ENCODE results near the gene SGPP2. TPM values are rescaled to one million over a fixed set of nuclear protein-coding genes. Genes with fewer than 3 reads are reported as not detected.

Gene SGPP2, protein sequence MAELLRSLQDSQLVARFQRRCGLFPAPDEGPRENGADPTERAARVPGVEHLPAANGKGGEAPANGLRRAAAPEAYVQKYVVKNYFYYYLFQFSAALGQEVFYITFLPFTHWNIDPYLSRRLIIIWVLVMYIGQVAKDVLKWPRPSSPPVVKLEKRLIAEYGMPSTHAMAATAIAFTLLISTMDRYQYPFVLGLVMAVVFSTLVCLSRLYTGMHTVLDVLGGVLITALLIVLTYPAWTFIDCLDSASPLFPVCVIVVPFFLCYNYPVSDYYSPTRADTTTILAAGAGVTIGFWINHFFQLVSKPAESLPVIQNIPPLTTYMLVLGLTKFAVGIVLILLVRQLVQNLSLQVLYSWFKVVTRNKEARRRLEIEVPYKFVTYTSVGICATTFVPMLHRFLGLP
- 1.6 TPM for polyA plus RNA-seq (2013)

DNA sequence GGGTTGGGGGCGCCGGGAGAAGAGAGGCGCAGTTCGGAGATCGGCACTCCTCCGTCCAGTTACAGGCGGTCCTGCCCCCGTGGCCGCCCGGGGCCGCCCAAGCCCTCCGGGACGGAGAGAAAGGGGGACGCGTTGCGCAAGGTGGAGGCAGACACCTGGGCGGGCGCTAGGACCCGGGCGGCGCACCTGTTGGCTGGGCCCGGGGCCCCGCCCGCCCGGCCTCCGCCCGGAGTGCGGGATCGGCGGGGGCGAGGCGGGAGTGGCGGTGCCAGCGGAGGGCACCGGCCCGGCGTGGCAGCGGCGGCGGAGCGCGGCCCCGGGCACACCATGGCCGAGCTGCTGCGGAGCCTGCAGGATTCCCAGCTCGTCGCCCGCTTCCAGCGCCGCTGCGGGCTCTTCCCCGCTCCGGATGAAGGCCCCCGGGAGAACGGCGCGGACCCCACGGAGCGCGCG, at the start of gene SGPP2:
Gene SGPP2, plus strand, starts transcription at position 268 of the 453 bp plus-strand sequence. Its CDS starts 60 bp downstream, at position 328.
- no peak for DNase-seq
- Histone ChIP-seq H3K36me3 (ENCODE audit: control insufficient read depth in 4 of 4, insufficient read depth in 4 of 4, low read length in 3 of 4) (no peaks in the 10 kb centered on the region), H3K9me3 (ENCODE audit: control extremely low read depth in 1 of 5, control insufficient read depth in 4 of 5, insufficient read depth in 2 of 5, low read depth in 1 of 5, low read length in 4 of 5) (no peaks in the 10 kb centered on the region), H3K27me3 (replicated peaks in 2 of 5; ENCODE audit: control insufficient read depth in 4 of 5, insufficient read depth in 5 of 5, low read length in 4 of 5) (peaks cover 21 to 55% (median 31%) of the 10 kb centered on the region in 5 experiments), H3K4me1 (ENCODE audit: control extremely low read depth in 1 of 4, control insufficient read depth in 4 of 4, insufficient read depth in 4 of 4, low read length in 3 of 4) (peaks cover 9 to 37% (median 17%) of the 10 kb centered on the region in 4 experiments), H3K27ac (ENCODE audit: insufficient read depth in 1 of 2, low read depth in 1 of 2, low read length in 2 of 2, poor library complexity in 1 of 2, severe bottlenecking in 2 of 2) (no peak within 1 kb of the TSS), H3K4me3 (ENCODE audit: control insufficient read depth in 1 of 7, extremely low read depth in 1 of 7, insufficient read depth in 4 of 7, low read depth in 2 of 7, low read length in 6 of 7) (peak within 1 kb of the TSS in 6 of 7 experiments; percentile 22 to 72 (median 51))
- ChIA-PET POLR2A (no interaction called here), CTCF (no interaction called here)
- under 1% methylated on average over 57 of the region's 61 CpGs for WGBS (ENCODE audit: insufficient coverage)

DNA sequence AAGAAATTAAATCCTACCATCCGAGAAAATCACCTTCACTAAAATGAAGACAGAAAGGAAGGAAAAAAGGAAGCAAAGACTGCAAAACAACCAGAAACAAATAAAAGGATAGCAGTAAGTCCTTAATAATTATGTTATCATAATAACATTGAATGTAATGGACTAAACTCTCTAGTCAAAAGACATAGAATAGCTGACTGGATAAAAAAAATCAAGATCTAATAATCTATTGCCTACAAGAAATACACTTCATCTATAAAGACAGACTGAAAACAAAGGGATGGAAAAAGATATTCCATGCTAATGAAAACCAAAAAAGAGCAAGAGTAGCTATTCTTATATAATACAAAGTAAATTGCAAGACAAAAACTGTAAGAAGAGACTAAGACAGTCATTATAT, 48.5 kb upstream of the SGPP2 start:
- Histone ChIP-seq H3K4me3 (ENCODE audit: control insufficient read depth in 1 of 7, extremely low read depth in 1 of 7, insufficient read depth in 4 of 7, low read depth in 2 of 7, low read length in 6 of 7) (no peak overlapping the region), H3K4me1 (ENCODE audit: control extremely low read depth in 1 of 4, control insufficient read depth in 4 of 4, insufficient read depth in 4 of 4, low read length in 3 of 4) (no peaks in the 10 kb centered on the region), H3K9me3 (ENCODE audit: control extremely low read depth in 1 of 5, control insufficient read depth in 4 of 5, insufficient read depth in 2 of 5, low read depth in 1 of 5, low read length in 4 of 5) (peaks cover 0 to 11% (median 5%) of the 10 kb centered on the region in 5 experiments), H3K27ac (ENCODE audit: insufficient read depth in 1 of 2, low read depth in 1 of 2, low read length in 2 of 2, poor library complexity in 1 of 2, severe bottlenecking in 2 of 2) (no peak overlapping the region), H3K36me3 (ENCODE audit: control insufficient read depth in 4 of 4, insufficient read depth in 4 of 4, low read length in 3 of 4) (no peaks in the 10 kb centered on the region), H3K27me3 (replicated peaks in 2 of 5; ENCODE audit: control insufficient read depth in 4 of 5, insufficient read depth in 5 of 5, low read length in 4 of 5) (no peaks in the 10 kb centered on the region)
- no CpG with 5 or more reads among the region's 1 CpG for WGBS (ENCODE audit: insufficient coverage)
- ChIA-PET POLR2A (interaction anchor here (0.7 kb wide), 1 partner anchor 14 kb away, joined by 4 read pairs; no protein-coding TSS in a partner anchor), CTCF (no interaction called here)
- no peak for DNase-seq

DNA sequence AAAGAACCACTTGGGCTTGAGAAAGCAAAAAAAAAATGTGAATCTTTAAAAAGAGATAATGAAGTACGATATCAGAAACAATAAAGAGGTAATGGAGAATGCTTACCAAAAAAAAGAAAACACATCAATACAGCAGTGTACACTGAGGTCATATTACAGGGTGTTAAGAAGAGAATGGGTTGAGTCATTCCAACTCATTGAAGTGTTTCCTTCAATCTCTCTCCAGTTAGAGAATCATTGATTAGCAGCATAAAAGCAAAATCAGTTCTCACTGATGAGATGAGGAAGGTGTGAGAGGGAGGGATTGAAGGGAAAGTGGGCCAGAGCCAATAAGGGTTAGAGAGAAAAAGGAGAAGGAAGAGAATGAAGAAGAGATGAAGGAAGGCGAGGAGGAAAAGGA, 43.9 kb upstream of the SGPP2 start:
- no peak for DNase-seq
- CTCF ChIA-PET: no interaction called here
- no peak overlapping the region for H3K27ac ChIP-seq (ENCODE audit: insufficient read depth in 1 of 2, low read depth in 1 of 2, low read length in 2 of 2, poor library complexity in 1 of 2, severe bottlenecking in 2 of 2)
- POLR2A ChIA-PET: no interaction called here
- H3K4me1 ChIP-seq (ENCODE audit: control extremely low read depth in 1 of 4, control insufficient read depth in 4 of 4, insufficient read depth in 4 of 4, low read length in 3 of 4): no peaks in the 10 kb centered on the region
- no peak overlapping the region for H3K4me3 ChIP-seq (ENCODE audit: control insufficient read depth in 1 of 7, extremely low read depth in 1 of 7, insufficient read depth in 4 of 7, low read depth in 2 of 7, low read length in 6 of 7)
- H3K9me3 ChIP-seq (ENCODE audit: control extremely low read depth in 1 of 5, control insufficient read depth in 4 of 5, insufficient read depth in 2 of 5, low read depth in 1 of 5, low read length in 4 of 5): no peaks in the 10 kb centered on the region
- no peaks in the 10 kb centered on the region for H3K27me3 ChIP-seq (replicated peaks in 2 of 5; ENCODE audit: control insufficient read depth in 4 of 5, insufficient read depth in 5 of 5, low read length in 4 of 5)
- no peaks in the 10 kb centered on the region for H3K36me3 ChIP-seq (ENCODE audit: control insufficient read depth in 4 of 4, insufficient read depth in 4 of 4, low read length in 3 of 4)
- no CpG with 5 or more reads among the region's 2 CpGs for WGBS (ENCODE audit: insufficient coverage)

DNA sequence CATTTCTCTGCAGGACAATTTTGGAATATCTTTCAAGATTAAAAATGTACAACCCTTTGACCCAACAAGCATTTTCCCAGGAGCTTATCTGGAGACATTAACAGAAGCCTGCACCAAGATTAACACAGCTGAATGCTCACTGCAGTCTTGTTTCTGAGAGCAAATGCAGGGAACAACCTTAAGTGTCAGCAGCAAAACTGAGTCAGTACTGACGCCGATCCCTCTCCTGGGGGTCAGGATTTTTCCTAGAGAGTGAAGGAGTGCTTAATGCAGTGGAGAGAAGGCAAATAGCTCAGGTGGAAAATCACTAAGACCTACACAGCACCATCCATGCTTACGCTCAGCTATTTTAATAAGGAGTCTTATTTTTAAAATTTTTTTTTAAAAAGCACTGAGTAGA, 42.8 kb upstream of the SGPP2 start:
- H3K27me3 ChIP-seq (replicated peaks in 2 of 5; ENCODE audit: control insufficient read depth in 4 of 5, insufficient read depth in 5 of 5, low read length in 4 of 5): no peaks in the 10 kb centered on the region
- CTCF ChIA-PET: no interaction called here
- H3K4me1 ChIP-seq (ENCODE audit: control extremely low read depth in 1 of 4, control insufficient read depth in 4 of 4, insufficient read depth in 4 of 4, low read length in 3 of 4): no peaks in the 10 kb centered on the region
- no CpG with 5 or more reads among the region's 3 CpGs for WGBS (ENCODE audit: insufficient coverage)
- DNase-seq: no peak
- POLR2A ChIA-PET: no interaction called here
- no peak overlapping the region for H3K27ac ChIP-seq (ENCODE audit: insufficient read depth in 1 of 2, low read depth in 1 of 2, low read length in 2 of 2, poor library complexity in 1 of 2, severe bottlenecking in 2 of 2)
- no peaks in the 10 kb centered on the region for H3K36me3 ChIP-seq (ENCODE audit: control insufficient read depth in 4 of 4, insufficient read depth in 4 of 4, low read length in 3 of 4)
- no peaks in the 10 kb centered on the region for H3K9me3 ChIP-seq (ENCODE audit: control extremely low read depth in 1 of 5, control insufficient read depth in 4 of 5, insufficient read depth in 2 of 5, low read depth in 1 of 5, low read length in 4 of 5)
- no peak overlapping the region for H3K4me3 ChIP-seq (ENCODE audit: control insufficient read depth in 1 of 7, extremely low read depth in 1 of 7, insufficient read depth in 4 of 7, low read depth in 2 of 7, low read length in 6 of 7)

DNA sequence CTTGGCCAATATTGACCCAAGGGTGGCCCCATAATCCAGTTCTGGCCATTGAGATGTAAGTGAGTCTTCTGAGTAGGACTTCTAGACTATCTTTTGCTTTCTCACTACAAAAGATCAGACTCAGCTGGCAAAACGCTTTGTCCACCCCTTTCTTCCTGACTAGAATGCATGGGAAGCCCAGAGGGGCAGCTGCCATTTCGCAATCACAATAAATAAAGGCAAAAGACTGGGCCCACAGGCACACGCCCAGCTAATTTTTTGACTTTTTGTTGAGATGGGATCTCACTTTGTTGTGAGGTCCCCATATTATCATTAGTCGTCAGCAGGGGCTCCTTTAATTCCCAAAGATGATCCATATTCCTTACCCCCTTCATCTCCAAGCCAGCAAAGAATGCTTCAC, 41.1 kb upstream of the SGPP2 start:
- 90% methylated on average over 2 of the region's 4 CpGs for WGBS (ENCODE audit: insufficient coverage)
- no peaks in the 10 kb centered on the region for H3K4me1 ChIP-seq (ENCODE audit: control extremely low read depth in 1 of 4, control insufficient read depth in 4 of 4, insufficient read depth in 4 of 4, low read length in 3 of 4)
- H3K9me3 ChIP-seq (ENCODE audit: control extremely low read depth in 1 of 5, control insufficient read depth in 4 of 5, insufficient read depth in 2 of 5, low read depth in 1 of 5, low read length in 4 of 5): no peaks in the 10 kb centered on the region
- H3K27me3 ChIP-seq (replicated peaks in 2 of 5; ENCODE audit: control insufficient read depth in 4 of 5, insufficient read depth in 5 of 5, low read length in 4 of 5): no peaks in the 10 kb centered on the region
- H3K4me3 ChIP-seq (ENCODE audit: control insufficient read depth in 1 of 7, extremely low read depth in 1 of 7, insufficient read depth in 4 of 7, low read depth in 2 of 7, low read length in 6 of 7): no peak overlapping the region
- H3K27ac ChIP-seq (ENCODE audit: insufficient read depth in 1 of 2, low read depth in 1 of 2, low read length in 2 of 2, poor library complexity in 1 of 2, severe bottlenecking in 2 of 2): no peak overlapping the region
- no peaks in the 10 kb centered on the region for H3K36me3 ChIP-seq (ENCODE audit: control insufficient read depth in 4 of 4, insufficient read depth in 4 of 4, low read length in 3 of 4)
- ChIA-PET CTCF (no interaction called here), POLR2A (no interaction called here)
- DNase-seq: no peak

DNA sequence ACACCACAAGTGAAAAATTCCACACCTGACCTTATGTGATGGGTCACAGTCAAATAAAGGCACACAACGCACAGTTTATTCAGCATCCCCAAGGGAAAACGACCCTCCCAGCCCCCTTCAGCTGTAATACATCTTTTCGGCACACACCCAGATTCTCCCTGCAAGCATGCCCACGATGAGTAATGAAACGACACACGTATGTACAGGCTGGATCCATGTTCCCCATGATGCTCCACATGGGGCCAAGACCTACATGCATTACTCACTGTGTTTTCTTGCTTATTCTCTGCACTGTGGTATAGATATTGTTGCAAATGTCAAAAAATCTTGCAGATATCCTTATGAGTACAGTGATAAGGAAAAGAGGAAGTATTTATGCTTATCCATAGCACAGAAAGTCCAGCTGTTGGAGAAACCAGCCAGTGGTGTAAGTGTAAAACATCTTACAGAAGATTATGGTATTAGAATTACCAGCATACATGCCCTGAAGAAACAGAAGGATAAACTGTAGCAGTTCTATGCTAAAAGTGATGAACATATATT, 32.5 kb upstream of the SGPP2 start:
- H3K27ac ChIP-seq (ENCODE audit: insufficient read depth in 1 of 2, low read depth in 1 of 2, low read length in 2 of 2, poor library complexity in 1 of 2, severe bottlenecking in 2 of 2): no peak overlapping the region
- POLR2A ChIA-PET: no interaction called here
- no peak overlapping the region for H3K4me3 ChIP-seq (ENCODE audit: control insufficient read depth in 1 of 7, extremely low read depth in 1 of 7, insufficient read depth in 4 of 7, low read depth in 2 of 7, low read length in 6 of 7)
- H3K9me3 ChIP-seq (ENCODE audit: control extremely low read depth in 1 of 5, control insufficient read depth in 4 of 5, insufficient read depth in 2 of 5, low read depth in 1 of 5, low read length in 4 of 5): no peaks in the 10 kb centered on the region
- peak; percentile 24 to 85 (median 77) for DNase-seq
- 57% methylated on average over 5 of the region's 6 CpGs for WGBS (ENCODE audit: insufficient coverage)
- peaks cover 2 to 6% (median 3%) of the 10 kb centered on the region in 4 experiments for H3K4me1 ChIP-seq (ENCODE audit: control extremely low read depth in 1 of 4, control insufficient read depth in 4 of 4, insufficient read depth in 4 of 4, low read length in 3 of 4)
- CTCF ChIA-PET: no interaction called here
- no peaks in the 10 kb centered on the region for H3K36me3 ChIP-seq (ENCODE audit: control insufficient read depth in 4 of 4, insufficient read depth in 4 of 4, low read length in 3 of 4)
- no peaks in the 10 kb centered on the region for H3K27me3 ChIP-seq (replicated peaks in 2 of 5; ENCODE audit: control insufficient read depth in 4 of 5, insufficient read depth in 5 of 5, low read length in 4 of 5)

DNA sequence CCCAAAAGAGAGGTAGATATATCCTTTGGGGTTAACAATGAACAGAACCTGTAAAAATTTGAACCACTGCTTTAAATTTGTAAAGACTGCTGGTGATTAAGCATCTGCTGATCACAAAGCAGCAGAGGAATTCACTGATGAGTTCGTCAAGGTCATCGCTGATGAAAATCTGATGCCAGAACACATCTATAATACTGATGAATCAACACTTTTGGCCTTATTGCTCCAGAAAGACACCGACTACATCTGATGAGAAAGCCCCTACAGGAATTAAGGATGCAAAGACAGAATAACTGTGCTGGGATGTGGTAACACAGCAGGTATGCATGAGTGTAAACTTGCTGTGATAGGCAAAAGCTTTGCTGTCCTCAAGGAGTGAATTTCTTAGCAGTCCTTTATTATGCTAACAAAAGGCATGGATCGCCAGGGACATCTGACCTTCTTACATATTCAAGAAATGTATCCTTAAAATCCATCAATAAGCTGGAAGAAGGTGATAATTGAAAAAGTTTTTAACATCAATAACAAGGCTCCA, 30.5 kb upstream of the SGPP2 start:
- Histone ChIP-seq H3K4me1 (ENCODE audit: control extremely low read depth in 1 of 4, control insufficient read depth in 4 of 4, insufficient read depth in 4 of 4, low read length in 3 of 4) (peaks cover 2 to 6% (median 3%) of the 10 kb centered on the region in 4 experiments), H3K4me3 (ENCODE audit: control insufficient read depth in 1 of 7, extremely low read depth in 1 of 7, insufficient read depth in 4 of 7, low read depth in 2 of 7, low read length in 6 of 7) (no peak overlapping the region), H3K27ac (ENCODE audit: insufficient read depth in 1 of 2, low read depth in 1 of 2, low read length in 2 of 2, poor library complexity in 1 of 2, severe bottlenecking in 2 of 2) (no peak overlapping the region), H3K9me3 (ENCODE audit: control extremely low read depth in 1 of 5, control insufficient read depth in 4 of 5, insufficient read depth in 2 of 5, low read depth in 1 of 5, low read length in 4 of 5) (no peaks in the 10 kb centered on the region), H3K27me3 (replicated peaks in 2 of 5; ENCODE audit: control insufficient read depth in 4 of 5, insufficient read depth in 5 of 5, low read length in 4 of 5) (no peaks in the 10 kb centered on the region), H3K36me3 (ENCODE audit: control insufficient read depth in 4 of 4, insufficient read depth in 4 of 4, low read length in 3 of 4) (no peaks in the 10 kb centered on the region)
- 100% methylated on average over 1 of the region's 4 CpGs for WGBS (ENCODE audit: insufficient coverage)
- no peak for DNase-seq
- ChIA-PET POLR2A (no interaction called here), CTCF (no interaction called here)
